SK-N-SH (cell line): Measurements from ENCODE around the gene BAIAP2. TPM values are rescaled to one million over a fixed set of nuclear protein-coding genes. Genes with fewer than 3 reads are reported as not detected.

Experiments
- CTCF ChIA-PET: fragments of 300-600, 350-600 bp; formaldehyde crosslinking; extraction: SDS; loops from one replicate; lab custom pipeline; 2021; lab: Yijun Ruan, JAX
- POLR2A ChIA-PET: fragments of 350-600 bp; sonication (Branson Sonifier 250); formaldehyde crosslinking; extraction: SDS; loops from one replicate; lab custom pipeline; 2020; ENCODE audit warnings: antibody characterized with exemption, inconsistent platforms; lab: Yijun Ruan, JAX
- DNase-seq: peaks from one replicate; pipeline ENCODE4 v3.0.0; 2012
- H2AFZ ChIP-seq: fragments of 200-600 bp; sonication (generic); 2 replicates; pipeline ENCODE4 v1.8.1; 2016; ENCODE audit warnings: antibody characterized with exemption, mild to moderate bottlenecking, low read depth
- H3F3A ChIP-seq: fragments of 200-600 bp; sonication (generic); replicated peaks from 2 replicates; pipeline ENCODE3; 2016; ENCODE audit warnings: antibody characterized with exemption, mild to moderate bottlenecking; ENCODE audit not compliant: insufficient read depth
- H3K27ac ChIP-seq, 2 experiments: fragments of 200-500 bp in 1 of 2; fragments of 200-600 bp in 1 of 2; sonication (Bioruptor generic) in 1 of 2; sonication (generic), shearing (Covaris generic) in 1 of 2; 2 replicates each; pipeline versions ENCODE4 v1.5.1 to v1.6.1; 2014 to 2016; ENCODE audit warnings: low read depth in 2 of 2, inconsistent platforms in 1 of 2, low read length in 1 of 2, mild to moderate bottlenecking in 1 of 2, mixed read lengths in 1 of 2
- H3K27me3 ChIP-seq: fragments of 200-600 bp; sonication (generic), shearing (Covaris generic); 2 replicates; pipeline ENCODE4 v1.6.1; 2016; ENCODE audit warnings: mixed run types; ENCODE audit not compliant: insufficient read depth
- H3K36me3 ChIP-seq, 2 experiments: fragments of 200-500 bp in 1 of 2; fragments of 200-600 bp in 1 of 2; sonication (Bioruptor generic) in 1 of 2; sonication (generic) in 1 of 2; replicated peaks in 1 of 2; 2 replicates each; pipeline versions ENCODE3 to v1.5.1; 2014 to 2016; ENCODE audit warnings: low read length in 1 of 2, mild to moderate bottlenecking in 1 of 2; ENCODE audit not compliant: insufficient read depth in 2 of 2, control insufficient read depth in 1 of 2
- H3K4me1 ChIP-seq, 2 experiments: fragments of 200-500 bp in 1 of 2; fragments of 200-600 bp in 1 of 2; sonication (Bioruptor generic) in 1 of 2; sonication (generic), shearing (Covaris generic) in 1 of 2; 2 replicates each; pipeline versions ENCODE4 v1.5.1 to v1.6.1; 2014 to 2016; ENCODE audit warnings: low read depth in 1 of 2, low read length in 1 of 2, mixed run types in 1 of 2; ENCODE audit not compliant: insufficient read depth in 2 of 2, control insufficient read depth in 1 of 2
- H3K4me2 ChIP-seq: fragments of 200-600 bp; sonication (generic), shearing (Covaris generic); 2 replicates; pipeline ENCODE4 v1.6.1; 2017; ENCODE audit warnings: mixed run types
- H3K4me3 ChIP-seq, 2 experiments: fragments of 200-500 bp in 1 of 2; fragments of 200-600 bp in 1 of 2; sonication (Bioruptor generic) in 1 of 2; sonication (generic), shearing (Covaris generic) in 1 of 2; 2 replicates each; pipeline versions ENCODE4 v1.5.1 to v1.8.1; 2014 to 2016; ENCODE audit warnings: low read depth in 2 of 2, inconsistent platforms in 1 of 2, low read length in 1 of 2, mild to moderate bottlenecking in 1 of 2, mixed read lengths in 1 of 2, moderate library complexity in 1 of 2
- H3K79me2 ChIP-seq: fragments of 200-600 bp; sonication (generic); 2 replicates; pipeline ENCODE4 v1.8.1; 2017; ENCODE audit warnings: mild to moderate bottlenecking; ENCODE audit not compliant: insufficient read depth
- H3K9ac ChIP-seq: fragments of 200-600 bp; sonication (generic); 2 replicates; pipeline ENCODE4 v1.6.1; 2017; ENCODE audit warnings: mixed run types
- H3K9me2 ChIP-seq: fragments of 200-600 bp; sonication (generic); 2 replicates; pipeline ENCODE4 v1.6.1; 2017; ENCODE audit warnings: mixed run types
- H3K9me3 ChIP-seq: fragments of 200-600 bp; sonication (generic); 2 replicates; pipeline ENCODE4 v1.6.1; 2017; ENCODE audit warnings: mixed run types, mild to moderate bottlenecking, moderate library complexity
- H4K20me1 ChIP-seq: fragments of 200-600 bp; sonication (generic); 2 replicates; pipeline ENCODE4 v1.6.1; 2017; ENCODE audit warnings: mild to moderate bottlenecking, mixed run types; ENCODE audit not compliant: insufficient read depth
- ELF1 ChIP-seq: IDR thresholded peaks from 2 replicates; pipeline ENCODE4 v1.4.0; 2012
- EZH2phosphoT487 ChIP-seq: fragments of 200-600 bp; sonication (generic); IDR thresholded peaks from 2 replicates; pipeline ENCODE4 v1.6.1; 2017; ENCODE audit warnings: low read depth, mixed run types, mild to moderate bottlenecking, antibody characterized with exemption, moderate library complexity, borderline replicate concordance
- FOSL2 ChIP-seq: IDR thresholded peaks from 2 replicates; pipeline ENCODE4 v1.4.0; 2012; ENCODE audit warnings: low read depth, mild to moderate bottlenecking, moderate library complexity, borderline replicate concordance
- FOXM1 ChIP-seq: IDR thresholded peaks from 2 replicates; pipeline ENCODE4 v1.4.0; 2012; ENCODE audit warnings: low read depth, mild to moderate bottlenecking
- MXI1 ChIP-seq: IDR thresholded peaks from 2 replicates; pipeline ENCODE4 v1.6.1; 2012; ENCODE audit warnings: mild to moderate bottlenecking, low read depth, low read length, improper control_type of control experiment
- NFIC ChIP-seq: IDR thresholded peaks from 2 replicates; pipeline ENCODE4 v1.4.0; 2012; ENCODE audit warnings: borderline replicate concordance
- RCOR1 ChIP-seq: fragments of 150-350 bp; IDR thresholded peaks from 2 replicates; pipeline ENCODE4 v1.6.1; 2017; ENCODE audit warnings: antibody characterized with exemption, low read length
- SIN3A ChIP-seq: IDR thresholded peaks from 2 replicates; pipeline ENCODE4 v1.6.1; 2012; ENCODE audit warnings: low read depth, mild to moderate bottlenecking, low read length, moderate library complexity, borderline replicate concordance
- SMC3 ChIP-seq: IDR thresholded peaks from 2 replicates; pipeline ENCODE4 v1.6.1; 2012; ENCODE audit warnings: low read depth, low read length, improper control_type of control experiment
- WGBS: methylation state at CpG from one replicate; pipeline ENCODE4 v1.1.6; 2017; ENCODE audit warnings: low lambda C conversion rate; 5-methylcytosine and 5-hydroxymethylcytosine counted together
- polyA plus RNA-seq, 3 experiments: library from polyadenylated mRNA; depleted of rRNA; stranded (reverse); fragments of >200 nt; gene quantifications; 2 replicates each; pipeline ENCODE4 v1.2.3, GENCODE V29; 2012
- TF ChIP-seq, protein P1 (sequence below): IDR thresholded peaks from 2 replicates; pipeline ENCODE4 v1.6.1; 2012; ENCODE audit warnings: mild to moderate bottlenecking, low read depth, low read length, moderate library complexity
- TF ChIP-seq, protein P2 (sequence below): fragments of 200-600 bp; sonication (generic); IDR thresholded peaks from 2 replicates; pipeline ENCODE4 v1.6.1; 2017; ENCODE audit warnings: antibody characterized with exemption, mild to moderate bottlenecking, moderate library complexity
- TF ChIP-seq, protein P3 (sequence below): IDR thresholded peaks from 2 replicates; pipeline ENCODE4; 2012
- TF ChIP-seq, protein P4 (sequence below): IDR thresholded peaks from 2 replicates; pipeline ENCODE4 v1.4.0; 2012; ENCODE audit warnings: low read depth, borderline replicate concordance

Gene BAIAP2
- polyA plus RNA-seq, 1 of the 3 experiments (the other 2 are of a cell fraction) = 19.8 TPM

DNA sequence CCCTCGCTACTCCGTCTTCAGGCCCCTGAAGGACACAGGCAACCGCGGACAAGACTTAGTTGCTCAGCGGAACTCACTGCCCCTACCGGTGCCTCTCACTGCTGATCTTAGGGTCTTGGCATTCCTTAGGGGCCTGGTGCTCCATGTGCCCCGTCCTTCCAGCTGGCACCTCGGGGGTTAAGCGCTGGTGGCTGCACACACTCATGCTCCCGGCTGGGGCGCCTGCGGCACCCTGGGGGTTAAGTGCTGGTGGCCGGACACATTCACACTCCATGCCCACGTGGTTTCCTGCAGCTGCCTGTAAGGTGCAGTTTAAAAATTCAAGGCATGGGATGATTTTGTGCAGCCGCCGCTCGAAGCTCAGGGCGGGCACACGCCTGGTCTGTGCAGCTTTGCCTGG lies 45.1 kb downstream of the BAIAP2 start:
- Histone ChIP-seq H3K36me3 (no peaks in the 10 kb centered on the region), H3K9ac (no peak overlapping the region)
- CTCF ChIA-PET = interaction anchor here (0.7 to 7.4 kb wide), 8 partner anchors 9 to 653 kb away, joined by 3 to 63 read pairs (median 4); no protein-coding TSS in a partner anchor
- no peak for TF ChIP-seq RCOR1
- no peak for TF ChIP-seq ELF1
- TF ChIP-seq, protein P1, sequence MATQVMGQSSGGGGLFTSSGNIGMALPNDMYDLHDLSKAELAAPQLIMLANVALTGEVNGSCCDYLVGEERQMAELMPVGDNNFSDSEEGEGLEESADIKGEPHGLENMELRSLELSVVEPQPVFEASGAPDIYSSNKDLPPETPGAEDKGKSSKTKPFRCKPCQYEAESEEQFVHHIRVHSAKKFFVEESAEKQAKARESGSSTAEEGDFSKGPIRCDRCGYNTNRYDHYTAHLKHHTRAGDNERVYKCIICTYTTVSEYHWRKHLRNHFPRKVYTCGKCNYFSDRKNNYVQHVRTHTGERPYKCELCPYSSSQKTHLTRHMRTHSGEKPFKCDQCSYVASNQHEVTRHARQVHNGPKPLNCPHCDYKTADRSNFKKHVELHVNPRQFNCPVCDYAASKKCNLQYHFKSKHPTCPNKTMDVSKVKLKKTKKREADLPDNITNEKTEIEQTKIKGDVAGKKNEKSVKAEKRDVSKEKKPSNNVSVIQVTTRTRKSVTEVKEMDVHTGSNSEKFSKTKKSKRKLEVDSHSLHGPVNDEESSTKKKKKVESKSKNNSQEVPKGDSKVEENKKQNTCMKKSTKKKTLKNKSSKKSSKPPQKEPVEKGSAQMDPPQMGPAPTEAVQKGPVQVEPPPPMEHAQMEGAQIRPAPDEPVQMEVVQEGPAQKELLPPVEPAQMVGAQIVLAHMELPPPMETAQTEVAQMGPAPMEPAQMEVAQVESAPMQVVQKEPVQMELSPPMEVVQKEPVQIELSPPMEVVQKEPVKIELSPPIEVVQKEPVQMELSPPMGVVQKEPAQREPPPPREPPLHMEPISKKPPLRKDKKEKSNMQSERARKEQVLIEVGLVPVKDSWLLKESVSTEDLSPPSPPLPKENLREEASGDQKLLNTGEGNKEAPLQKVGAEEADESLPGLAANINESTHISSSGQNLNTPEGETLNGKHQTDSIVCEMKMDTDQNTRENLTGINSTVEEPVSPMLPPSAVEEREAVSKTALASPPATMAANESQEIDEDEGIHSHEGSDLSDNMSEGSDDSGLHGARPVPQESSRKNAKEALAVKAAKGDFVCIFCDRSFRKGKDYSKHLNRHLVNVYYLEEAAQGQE = no peak
- TF ChIP-seq SMC3 = no peak
- TF ChIP-seq, all 33 proteins: peak for 0
- Histone ChIP-seq H4K20me1 (0 out of 2 replicates have a peak, but pooled peaks cover 3% of the 10 kb centered on the region), H3K4me3 (no peak overlapping the region), H3F3A (no peaks in the 10 kb centered on the region), H3K79me2 (no peaks in the 10 kb centered on the region), H3K27ac (no peak overlapping the region), H3K9me2 (no peaks in the 10 kb centered on the region), H3K27me3 (no peaks in the 10 kb centered on the region), H2AFZ (no peak overlapping the region), H3K4me1 (peaks cover 0 to 51% of the 10 kb centered on the region in 2 experiments; a peak in 1 of 4 replicates), H3K4me2 (no peak overlapping the region), H3K9me3 (no peaks in the 10 kb centered on the region)
- DNase-seq = no peak
- POLR2A ChIA-PET = no interaction called here
- 80% methylated on average over 16 of the region's 19 CpGs for WGBS

DNA sequence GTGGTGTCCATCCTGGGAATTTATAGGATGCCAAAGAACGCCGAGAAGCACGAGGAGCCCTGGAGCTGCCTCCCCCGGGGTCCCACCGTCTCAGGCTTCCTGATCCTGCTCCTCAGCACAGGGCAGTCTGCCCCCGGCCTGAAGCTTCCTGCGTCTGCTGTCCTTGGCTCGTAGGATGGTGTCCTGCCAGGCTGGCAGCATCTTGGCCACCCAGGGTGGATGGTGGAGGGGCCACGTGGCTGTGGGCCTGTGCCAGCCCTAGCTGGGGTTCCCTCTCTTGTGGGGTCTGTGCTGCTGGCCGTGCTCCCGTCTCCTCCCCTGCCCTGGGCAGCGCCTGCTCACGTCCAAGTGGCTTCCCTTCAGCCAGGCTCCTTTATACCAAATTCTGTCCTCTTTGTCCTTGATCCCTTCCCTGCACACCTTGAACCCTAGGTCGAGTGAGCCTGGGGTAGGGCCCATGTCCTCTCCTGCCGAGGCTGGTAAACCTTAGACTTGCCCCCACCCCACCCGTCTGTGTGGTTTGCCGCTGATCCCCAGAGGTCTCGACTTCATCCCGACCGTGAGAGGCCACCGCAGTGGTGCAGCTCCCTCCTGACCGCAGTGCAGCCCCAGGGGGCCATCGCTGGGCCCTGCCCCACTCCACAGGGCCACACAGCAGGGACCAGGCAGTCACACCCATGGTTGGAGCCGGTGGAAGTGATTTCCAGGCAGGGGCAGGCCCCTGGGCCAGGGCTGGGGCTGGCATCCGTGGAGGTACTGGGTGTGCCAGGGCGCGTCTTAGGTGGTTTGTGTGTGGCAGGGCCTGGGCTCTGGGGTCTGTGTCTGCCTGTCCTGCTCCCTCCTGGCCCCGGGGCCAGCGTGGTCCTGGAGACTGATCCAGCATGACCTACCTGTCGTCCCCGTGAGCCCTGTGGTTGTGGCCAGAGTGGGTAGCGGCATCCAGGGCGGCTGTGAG lies 46.5 kb downstream of the BAIAP2 start:
- 93% methylated on average over 28 of the region's 33 CpGs for WGBS
- H3K9ac ChIP-seq = no peak overlapping the region
- H3K79me2 ChIP-seq = no peaks in the 10 kb centered on the region
- H3K4me2 ChIP-seq = no peak overlapping the region
- H4K20me1 ChIP-seq = 0 out of 2 replicates have a peak, but pooled peaks cover 3% of the 10 kb centered on the region
- H3K4me3 ChIP-seq = no peak overlapping the region
- peaks cover 0 to under 1% of the 10 kb centered on the region in 2 experiments for H3K36me3 ChIP-seq
- ChIA-PET CTCF (interaction anchor here (1.4 to 7.4 kb wide), 6 partner anchors 11 to 92 kb away, joined by 3 to 63 read pairs (median 12); no protein-coding TSS in a partner anchor), POLR2A (no interaction called here)
- DNase-seq = no peak
- no peaks in the 10 kb centered on the region for H3F3A ChIP-seq
- H3K27me3 ChIP-seq = no peaks in the 10 kb centered on the region
- H3K27ac ChIP-seq = no peak overlapping the region
- H3K9me3 ChIP-seq = no peaks in the 10 kb centered on the region
- H3K9me2 ChIP-seq = no peaks in the 10 kb centered on the region
- peaks cover 0 to 36% of the 10 kb centered on the region in 2 experiments; a peak in 1 of 4 replicates for H3K4me1 ChIP-seq
- no peak for TF ChIP-seq FOSL2
- TF ChIP-seq, protein P2, sequence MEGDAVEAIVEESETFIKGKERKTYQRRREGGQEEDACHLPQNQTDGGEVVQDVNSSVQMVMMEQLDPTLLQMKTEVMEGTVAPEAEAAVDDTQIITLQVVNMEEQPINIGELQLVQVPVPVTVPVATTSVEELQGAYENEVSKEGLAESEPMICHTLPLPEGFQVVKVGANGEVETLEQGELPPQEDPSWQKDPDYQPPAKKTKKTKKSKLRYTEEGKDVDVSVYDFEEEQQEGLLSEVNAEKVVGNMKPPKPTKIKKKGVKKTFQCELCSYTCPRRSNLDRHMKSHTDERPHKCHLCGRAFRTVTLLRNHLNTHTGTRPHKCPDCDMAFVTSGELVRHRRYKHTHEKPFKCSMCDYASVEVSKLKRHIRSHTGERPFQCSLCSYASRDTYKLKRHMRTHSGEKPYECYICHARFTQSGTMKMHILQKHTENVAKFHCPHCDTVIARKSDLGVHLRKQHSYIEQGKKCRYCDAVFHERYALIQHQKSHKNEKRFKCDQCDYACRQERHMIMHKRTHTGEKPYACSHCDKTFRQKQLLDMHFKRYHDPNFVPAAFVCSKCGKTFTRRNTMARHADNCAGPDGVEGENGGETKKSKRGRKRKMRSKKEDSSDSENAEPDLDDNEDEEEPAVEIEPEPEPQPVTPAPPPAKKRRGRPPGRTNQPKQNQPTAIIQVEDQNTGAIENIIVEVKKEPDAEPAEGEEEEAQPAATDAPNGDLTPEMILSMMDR = no peak
- no peak for TF ChIP-seq MXI1
- TF ChIP-seq NFIC = no peak
- TF ChIP-seq SIN3A = no peak
- TF ChIP-seq FOXM1 = no peak
- TF ChIP-seq, protein P3, sequence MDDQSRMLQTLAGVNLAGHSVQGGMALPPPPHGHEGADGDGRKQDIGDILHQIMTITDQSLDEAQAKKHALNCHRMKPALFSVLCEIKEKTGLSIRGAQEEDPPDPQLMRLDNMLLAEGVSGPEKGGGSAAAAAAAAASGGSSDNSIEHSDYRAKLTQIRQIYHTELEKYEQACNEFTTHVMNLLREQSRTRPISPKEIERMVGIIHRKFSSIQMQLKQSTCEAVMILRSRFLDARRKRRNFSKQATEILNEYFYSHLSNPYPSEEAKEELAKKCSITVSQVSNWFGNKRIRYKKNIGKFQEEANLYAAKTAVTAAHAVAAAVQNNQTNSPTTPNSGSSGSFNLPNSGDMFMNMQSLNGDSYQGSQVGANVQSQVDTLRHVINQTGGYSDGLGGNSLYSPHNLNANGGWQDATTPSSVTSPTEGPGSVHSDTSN = no peak
- TF ChIP-seq RCOR1 = no peak
- TF ChIP-seq EZH2phosphoT487 = no peak
- TF ChIP-seq, protein P4, sequence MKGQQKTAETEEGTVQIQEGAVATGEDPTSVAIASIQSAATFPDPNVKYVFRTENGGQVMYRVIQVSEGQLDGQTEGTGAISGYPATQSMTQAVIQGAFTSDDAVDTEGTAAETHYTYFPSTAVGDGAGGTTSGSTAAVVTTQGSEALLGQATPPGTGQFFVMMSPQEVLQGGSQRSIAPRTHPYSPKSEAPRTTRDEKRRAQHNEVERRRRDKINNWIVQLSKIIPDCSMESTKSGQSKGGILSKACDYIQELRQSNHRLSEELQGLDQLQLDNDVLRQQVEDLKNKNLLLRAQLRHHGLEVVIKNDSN = no peak
- H2AFZ ChIP-seq = no peak overlapping the region
